HG03575 (cell line): Measurements from ENCODE around the gene TLK2.
"Not testable (repeated sequence)": the region's sequence is repeated elsewhere in the genome, so short reads cannot be mapped to it uniquely, and the experiment has no call there.

ENCODE experiments used
- ATAC-seq: cut with Tn5 transposase; IDR thresholded peaks from one replicate; pipeline ENCODE4 v1.9.1; 2021; ENCODE audit not compliant: unreplicated experiment, insufficient number of reproducible peaks, low FRiP score; ENCODE audit errors: extremely low read depth

TLK2 gene

DNA sequence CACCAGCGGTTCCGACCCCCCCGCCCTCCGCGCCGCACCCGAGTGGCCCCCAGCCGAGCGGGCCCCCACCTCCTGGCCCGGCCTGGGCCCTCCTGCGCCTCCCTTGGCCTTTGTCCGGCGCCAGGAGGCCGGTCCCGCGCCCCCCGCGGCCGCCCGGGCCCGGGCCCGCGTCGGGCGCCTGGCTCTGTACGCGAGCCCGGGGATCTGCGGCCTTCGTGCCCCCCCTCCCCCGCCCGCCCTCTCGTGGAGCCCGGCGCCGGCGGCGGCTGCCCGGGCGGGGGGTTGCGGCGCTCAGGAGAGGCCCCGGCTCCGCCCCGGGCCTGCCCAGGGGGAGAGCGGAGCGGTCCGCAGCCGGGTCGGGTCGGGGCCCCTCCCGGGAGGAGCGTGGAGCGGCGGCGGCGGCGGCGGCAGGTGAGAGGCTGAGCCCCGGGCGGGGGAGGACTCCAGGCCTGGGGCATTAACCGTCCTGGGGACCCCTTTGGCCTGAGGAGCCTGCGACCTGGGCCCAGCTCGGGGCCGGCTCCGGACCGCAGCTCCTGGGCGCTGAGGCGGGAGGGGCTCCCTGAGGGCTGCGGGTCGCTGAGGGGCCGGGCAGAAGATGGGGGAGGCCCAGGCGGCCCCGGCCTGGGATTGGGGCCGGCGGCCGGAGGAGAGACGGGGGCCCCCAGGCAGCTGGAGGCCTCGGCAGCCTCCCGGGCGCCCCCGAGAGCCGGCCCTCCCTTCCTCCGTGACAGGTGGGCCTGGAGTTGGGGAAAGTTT is 434 bp downstream of the TLK2 start:
- not testable (repeated sequence) for ATAC-seq

DNA sequence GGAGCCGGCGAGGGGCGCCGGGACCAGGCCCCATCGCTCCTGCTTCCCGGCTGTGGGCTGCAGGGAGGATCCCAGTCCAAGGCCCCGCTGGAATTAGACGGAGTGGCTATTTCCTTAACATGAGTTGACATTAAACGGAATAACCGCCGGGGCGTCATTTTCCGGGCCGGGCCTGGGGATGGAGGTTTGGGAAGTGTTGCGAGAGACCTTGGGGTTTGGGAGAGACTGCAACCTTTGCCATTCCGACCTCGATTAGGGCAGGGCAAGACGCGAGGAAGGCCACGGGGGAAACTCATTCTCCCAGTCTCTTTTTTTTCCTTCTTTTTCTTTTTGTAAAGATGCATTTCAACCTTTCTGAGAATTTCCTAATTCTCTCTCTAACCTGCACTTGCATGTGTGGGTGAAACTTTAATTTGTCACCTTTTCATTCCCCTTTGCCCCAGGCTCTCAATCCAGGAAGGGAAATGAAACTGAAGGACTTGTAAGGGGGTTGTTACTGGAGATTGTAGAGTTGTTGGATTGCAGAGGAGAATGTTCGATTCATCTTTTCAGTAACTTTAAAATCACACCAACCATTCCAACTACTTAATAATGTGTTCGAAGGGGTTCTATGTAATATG is 1.1 kb downstream of the TLK2 start:
- ATAC-seq, result not testable (repeated sequence)

DNA sequence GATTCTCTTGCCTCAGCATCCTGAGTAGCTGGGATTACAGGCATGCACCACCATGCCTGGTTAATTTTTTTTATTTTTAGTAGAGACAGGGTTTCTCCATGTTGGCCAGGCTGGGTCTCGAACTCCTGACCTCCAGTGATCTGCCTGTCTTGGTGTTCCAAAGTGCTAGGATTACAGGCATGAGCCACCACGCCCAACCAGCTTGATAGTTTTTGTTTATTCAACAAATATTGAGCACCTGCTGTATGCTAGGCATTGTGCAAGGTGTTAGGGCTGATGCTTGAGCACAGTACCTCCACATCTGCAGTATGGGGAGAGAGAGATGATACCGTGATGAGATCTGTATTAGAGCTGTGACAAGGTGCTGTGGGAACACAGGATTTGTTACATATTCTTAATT is 3.9 kb downstream of the TLK2 start:
- ATAC-seq, result not testable (repeated sequence)

DNA sequence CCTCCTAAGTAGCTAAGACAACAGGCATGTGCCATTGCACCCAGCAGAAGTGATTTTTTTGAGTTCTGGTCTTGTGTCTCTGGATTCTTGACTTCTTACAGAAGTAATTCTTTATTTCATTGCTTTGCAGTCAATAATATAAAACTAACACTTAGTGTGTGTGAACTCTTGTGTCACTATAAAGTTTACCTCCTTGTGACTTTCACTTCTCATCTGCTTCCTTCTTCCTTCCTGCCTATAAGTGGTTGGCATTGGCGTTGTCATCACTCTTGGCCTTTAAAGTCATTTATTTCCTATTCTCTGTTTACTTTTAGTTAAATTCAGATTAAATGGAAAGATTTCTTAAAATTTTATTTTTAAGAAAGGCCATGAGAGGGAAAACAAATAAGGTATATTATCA is 12.4 kb downstream of the TLK2 start:
- ATAC-seq, result not testable (repeated sequence)

DNA sequence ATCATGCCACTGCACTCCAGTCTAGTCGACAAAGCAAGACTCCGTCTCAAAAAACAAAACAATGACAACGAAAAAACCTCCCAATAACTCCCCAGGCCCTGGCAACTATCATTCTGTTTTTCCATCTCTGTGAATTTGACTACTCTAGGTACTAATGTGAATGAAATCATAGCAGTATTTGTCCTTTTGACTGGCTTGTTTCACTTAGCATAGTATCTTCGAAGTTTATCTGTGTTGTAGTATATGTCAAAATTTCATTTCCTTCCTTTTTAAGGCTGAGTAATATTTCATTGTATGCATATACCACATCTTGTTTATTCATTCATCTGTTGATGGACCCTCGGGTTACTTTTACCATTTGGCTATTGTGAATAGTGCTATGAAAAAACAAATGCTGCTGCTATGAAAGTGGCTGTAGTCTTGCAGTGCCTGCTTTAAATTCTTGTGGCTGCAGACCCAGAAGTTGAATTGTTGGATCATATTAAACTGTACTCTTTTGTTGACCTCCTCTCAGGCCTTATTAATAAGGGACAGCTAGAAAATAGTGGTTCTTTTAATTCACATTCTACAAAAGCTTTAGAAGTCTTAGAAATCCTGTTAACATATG is 14.5 kb downstream of the TLK2 start:
- ATAC-seq, result not testable (repeated sequence)

DNA sequence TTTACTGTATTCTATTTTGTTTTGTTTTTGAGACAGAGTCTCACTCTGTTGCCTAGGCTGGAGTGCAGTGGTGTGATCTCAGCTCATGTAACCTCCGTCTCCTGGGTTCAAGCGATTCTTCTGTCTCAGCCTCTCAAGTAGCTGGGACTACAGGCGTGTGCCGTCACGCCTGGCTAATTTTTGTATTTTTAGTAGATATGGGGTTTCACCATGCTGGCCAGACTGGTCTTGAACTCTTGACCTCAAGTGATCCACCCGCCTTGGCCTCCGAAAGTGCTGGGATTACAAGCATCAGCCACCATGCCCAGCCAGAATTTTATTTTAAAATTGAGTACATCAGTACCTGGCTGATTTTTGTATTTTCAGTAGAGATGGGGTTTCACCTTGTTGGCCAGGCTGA is 15.4 kb downstream of the TLK2 start:
- not testable (repeated sequence) for ATAC-seq

DNA sequence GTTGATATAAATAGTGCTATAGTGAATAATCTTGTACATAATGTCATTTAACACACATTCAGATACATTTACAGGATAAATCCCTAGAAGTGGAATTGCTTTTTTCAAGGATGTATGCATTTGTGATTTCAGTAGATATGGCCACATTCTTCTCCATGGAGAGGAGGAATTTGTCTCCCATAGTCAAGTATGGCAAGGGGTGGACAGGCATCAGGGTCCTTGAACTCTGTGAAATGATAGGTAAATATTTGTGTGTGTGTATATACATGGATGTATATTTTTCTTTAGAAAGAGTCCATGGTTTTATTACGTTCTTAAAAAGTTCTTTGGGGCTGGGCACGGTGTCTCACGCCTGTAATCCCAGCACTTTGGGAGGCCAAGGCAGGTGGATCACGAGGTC is 17.7 kb downstream of the TLK2 start:
- ATAC-seq, result not testable (repeated sequence)

DNA sequence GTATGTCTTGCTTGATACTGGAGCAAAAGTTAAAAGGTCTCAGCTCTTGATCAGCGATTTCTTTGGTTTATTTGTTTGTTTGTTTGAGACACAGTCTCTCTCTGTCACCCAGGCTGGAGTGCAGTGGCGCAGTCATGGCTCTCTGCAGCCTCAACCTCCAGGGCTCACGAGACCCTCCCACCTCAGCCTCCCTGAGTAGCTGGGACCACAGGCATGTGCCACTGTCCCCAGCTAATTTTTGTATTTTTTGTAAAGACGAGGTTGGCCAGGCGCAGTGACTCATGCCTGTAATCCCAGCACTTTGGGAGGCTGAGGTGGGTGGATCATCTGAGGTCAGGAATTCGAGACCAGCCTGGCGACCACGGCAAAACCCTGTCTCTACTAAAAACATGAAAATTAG is 20.2 kb downstream of the TLK2 start:
- ATAC-seq, result not testable (repeated sequence)

DNA sequence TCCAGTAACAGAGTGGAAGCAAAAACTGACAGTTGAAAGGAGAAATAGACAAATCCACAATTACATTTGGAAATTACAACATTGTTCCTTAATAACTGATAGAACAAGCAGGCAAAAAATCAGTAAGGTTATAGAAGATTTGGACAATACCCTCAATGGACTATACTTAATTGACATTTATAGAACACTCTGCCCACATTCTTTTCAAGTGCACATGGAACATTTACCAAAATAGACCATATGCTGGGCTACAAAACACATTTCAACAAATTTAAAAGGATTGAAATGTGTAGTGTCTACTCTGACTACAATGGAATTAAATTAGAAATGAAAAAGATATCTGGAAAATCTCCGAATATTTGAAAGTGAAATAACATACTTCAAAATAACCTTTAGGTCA is 21.8 kb downstream of the TLK2 start:
- ATAC-seq, result not testable (repeated sequence)

DNA sequence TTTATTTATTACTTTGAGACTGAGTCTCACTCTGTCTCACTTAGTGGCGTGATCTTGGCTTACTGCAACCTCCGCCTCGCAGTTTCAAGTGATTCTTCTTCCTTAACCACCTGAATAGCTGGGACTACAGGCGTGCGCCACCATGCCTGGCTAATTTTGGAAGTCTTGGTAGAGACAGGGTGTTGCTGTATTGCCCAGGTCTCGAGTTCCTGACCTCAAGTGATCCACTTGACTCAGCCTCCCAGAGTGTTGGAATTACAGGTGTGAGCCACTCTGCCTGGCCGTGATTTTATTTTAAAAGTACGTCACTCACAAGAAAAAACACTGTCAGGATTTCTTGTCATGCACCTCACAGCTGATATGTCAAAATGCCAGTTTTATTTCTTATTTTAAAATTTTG is 26.2 kb downstream of the TLK2 start:
- not testable (repeated sequence) for ATAC-seq

DNA sequence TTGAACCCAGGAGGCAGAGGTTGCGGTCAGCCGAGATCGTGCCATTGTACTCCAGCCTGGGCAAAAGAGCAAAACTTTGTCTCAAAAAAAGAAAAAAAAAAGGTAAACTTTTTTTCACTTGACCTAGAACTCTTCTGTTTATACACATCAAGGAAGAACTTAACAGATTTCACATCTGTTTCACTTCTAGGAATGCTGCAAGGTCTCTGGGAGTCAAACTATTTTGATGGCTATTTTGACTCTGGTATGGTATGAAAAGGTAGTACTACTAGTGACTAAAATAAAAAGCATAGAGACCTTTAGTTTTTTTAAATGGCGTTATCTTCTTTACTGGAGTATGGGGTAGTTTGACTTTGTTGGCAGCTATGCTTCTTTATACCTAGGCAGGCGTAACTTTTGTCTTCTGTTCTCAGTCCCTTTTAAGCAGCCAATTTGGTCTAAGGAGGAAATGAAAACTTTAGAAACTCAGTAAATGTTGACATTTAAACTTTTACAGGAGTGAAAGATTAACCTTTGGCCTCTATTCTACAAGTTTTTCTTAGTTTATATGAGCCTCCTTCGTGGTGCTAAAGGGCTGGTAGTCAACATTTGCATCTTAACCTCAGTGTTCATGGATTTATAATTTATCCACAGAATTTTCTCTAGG is 28.7 kb downstream of the TLK2 start:
- not testable (repeated sequence) for ATAC-seq

DNA sequence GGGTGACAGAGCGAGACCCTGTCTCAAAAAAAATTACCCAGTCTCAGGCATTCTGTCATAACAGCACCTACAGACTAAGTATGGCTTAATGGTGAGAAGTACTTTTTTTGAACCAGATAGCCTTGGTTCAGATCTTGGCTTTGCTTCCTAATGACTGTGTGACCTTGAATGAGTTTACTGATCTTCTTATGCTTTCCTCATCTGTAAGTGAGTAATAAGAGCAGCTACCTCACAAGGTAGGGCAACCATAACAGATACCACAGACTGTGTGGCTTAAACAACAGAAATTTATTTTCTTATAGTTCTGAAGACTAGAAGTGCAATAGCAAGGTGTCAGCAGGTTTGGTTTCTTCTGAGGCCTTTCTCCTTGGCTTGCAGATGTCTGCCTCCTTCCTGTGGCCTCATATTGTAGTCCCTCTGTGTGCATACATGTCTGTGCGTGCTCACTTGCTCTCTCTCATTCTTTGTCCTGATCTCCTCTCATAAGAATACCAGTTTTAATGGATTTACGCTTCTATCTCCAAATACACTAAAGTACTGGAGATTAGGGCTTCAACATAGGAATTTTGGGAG is 31.7 kb downstream of the TLK2 start:
- not testable (repeated sequence) for ATAC-seq

DNA sequence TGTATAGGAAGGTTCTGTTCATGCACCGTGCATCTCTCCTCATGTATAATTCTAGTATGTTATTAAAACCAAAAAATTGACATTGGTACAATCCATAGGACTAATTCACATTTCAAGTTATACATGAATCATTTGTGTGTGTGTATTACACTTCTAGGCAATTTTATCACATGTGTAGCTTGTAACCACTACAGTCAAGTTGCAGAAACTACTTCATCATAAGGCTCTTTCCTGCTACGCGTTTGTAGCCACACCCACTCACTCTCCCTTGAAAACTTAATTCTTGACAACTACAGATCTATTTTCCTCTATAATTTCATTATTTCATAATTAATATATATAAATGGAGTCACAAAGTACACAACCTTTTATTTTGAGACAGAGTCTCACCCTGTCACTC is 32.4 kb downstream of the TLK2 start:
- ATAC-seq, result not testable (repeated sequence)

DNA sequence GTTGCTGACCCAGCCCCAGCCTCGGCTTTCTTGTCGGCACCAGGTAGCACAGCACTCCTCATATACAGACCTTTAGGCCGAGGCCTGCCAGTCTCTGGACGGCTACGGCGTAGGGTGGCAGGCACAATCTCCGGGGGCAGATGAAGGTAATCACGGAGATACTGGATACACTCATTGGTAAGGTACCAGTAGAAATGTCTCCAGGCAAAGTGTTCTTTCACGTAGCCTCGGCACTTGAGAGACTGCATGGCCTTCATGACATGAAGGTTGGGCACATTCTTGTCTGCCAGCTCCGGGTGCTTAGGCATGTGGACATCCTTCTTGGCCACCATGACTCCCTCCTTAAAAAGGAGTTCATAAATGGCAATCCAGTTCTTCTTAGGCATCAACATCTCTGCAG is 37.8 kb downstream of the TLK2 start:
- ATAC-seq, result not testable (repeated sequence)

DNA sequence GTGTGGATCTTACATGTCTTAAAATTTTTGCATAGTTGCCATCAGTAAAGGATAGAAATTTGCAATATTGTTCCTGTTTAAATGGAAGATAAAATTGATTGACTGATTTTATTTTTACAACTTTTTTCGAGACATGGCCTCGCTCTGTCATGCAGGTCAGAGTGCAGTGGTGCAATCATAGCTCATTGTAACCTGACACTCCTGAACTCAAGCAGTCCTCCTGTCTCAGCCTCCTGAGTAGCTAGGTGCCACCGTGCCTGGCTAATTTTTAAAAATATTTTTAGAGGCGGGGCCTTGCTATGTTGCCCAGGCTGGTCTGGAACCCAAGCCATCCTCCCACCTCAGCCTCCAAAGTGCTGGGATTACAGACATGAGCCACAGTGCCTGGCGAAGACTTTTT is 42.7 kb downstream of the TLK2 start:
- not testable (repeated sequence) for ATAC-seq

DNA sequence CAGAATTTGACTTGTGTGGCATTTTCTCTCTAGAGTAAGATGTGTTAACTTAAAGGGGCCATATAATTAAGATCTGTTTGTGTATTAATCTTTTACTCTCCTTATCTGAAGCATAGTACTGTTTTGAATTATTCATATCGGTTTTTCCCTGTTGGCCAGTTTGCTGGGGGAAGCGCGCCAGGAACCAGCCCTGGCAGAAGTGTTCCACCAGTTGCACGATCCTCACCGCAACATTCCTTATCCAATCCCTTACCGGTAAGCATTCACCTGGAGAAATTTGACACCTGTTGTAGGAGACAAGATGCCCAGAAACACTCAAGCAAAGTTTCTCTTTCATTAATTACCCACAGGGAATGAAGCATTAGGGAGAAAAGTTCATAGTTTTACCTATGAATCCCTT is 45.5 kb downstream of the TLK2 start:
- ATAC-seq, result not testable (repeated sequence)

DNA sequence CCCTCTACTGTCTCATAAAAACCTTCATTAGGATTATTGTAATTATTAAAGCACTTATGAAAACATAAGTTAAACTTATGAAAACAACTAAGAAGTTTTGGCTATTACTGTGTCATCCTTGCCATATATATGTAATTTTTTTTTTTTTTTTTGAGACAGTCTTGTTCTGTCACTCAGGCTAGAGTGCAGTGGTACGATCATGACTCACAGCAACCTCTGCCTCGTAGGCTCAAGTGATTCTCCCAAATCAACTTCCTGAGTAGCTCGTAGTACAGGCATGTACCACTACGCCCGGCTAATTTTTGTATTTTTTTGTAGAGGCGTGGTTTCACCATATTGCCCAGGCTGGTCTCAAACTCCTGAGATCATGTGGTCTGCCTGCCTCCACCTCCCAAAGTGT is 46.7 kb downstream of the TLK2 start:
- ATAC-seq, result not testable (repeated sequence)

DNA sequence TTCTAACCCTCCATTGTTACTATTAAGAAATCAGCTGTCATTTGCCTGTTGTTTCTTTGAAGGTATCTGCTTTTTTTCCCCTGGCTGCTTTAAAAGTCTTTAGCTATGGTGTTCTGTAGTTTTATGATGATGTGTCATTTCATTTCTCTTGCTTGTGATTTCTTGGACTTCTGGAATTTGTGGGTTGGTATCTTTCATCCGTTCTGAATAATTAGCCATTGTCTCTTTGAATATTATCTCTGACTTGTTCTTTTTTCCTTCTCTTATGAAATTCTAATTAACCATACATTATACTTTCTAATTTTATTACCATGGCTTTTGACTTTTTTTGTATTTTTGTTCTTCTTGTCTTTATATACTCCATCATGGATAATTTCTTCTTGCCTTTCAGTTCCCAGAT is 52.3 kb downstream of the TLK2 start:
- ATAC-seq, result not testable (repeated sequence)

DNA sequence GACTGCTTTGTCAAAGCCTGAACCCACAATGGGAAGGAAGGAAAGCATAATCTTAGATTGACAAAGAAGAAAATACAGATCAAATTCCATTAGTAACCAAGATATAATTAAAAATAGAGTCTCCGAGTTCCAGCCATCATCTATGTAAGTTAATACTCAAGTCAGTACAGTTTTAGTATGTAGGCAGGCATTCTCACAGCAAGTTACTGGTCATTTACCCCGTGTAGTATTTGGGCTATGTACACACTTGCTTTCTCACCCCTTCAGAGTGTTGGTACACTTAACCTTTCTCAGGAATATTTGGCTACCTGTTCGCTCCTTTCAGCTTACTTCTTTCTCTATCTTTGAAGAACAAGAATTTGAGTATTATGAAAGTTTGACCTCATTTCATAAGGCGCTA is 57.9 kb downstream of the TLK2 start:
- not testable (repeated sequence) for ATAC-seq
